ENCODE data around the gene TOX2.

The TOX2 gene

DNA sequence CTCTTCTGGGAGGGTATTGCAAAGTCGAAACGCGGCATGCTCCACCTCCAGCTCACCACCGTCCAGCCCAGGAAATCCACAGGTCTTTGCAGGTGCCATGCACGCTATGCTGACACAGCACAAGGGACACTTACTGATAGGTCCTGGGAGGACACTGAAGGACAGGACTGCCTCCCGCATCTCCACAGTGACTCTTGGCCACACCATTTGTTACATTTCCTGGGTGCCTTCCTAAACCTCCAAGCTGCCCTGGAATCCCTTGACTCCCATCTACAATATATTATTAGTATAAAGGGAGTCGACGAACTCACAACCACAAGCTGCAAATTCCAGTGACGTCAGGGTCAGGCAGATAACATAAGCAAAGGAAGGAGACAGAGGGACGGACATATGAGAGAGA is 165.4 kb downstream of the TOX2 start:
- DNase-seq (ENCODE audit: low read depth) = no peak

DNA sequence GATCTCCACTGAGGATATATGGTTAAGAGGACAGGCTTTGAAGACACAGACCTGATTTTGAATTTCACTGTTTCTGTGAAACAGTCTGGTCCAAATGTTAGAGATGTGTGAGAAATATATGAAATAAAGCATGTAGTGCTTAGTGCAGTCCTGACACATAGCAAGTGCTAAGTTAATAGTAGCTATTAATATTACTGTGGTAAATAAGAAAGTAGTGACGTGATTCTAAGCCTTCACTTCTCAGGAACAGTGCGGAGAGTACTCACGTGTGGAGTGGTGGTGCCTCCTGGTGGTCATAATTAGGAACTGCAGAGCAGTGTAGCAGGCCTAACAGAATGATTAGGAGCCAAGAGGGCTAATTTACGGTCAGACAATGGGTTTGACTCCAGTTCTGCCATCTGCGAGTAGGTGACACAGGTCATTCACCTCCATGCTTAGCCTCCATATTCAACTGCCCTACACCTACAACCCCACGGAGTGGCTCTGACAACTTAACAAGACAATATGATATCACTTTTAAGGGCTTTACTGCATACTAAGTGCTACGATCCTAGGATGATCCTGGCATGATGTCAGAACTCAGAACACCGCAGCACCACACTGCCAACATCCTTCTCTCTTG is 166.1 kb downstream of the TOX2 start:
- DNase-seq (ENCODE audit: low read depth) = peak; percentile 71

- no peak for DNase-seq (ENCODE audit: low read depth)
Measured at GRCh38 chr20:44081476-44081875, 166.8 kb downstream of the TOX2 start.

DNA sequence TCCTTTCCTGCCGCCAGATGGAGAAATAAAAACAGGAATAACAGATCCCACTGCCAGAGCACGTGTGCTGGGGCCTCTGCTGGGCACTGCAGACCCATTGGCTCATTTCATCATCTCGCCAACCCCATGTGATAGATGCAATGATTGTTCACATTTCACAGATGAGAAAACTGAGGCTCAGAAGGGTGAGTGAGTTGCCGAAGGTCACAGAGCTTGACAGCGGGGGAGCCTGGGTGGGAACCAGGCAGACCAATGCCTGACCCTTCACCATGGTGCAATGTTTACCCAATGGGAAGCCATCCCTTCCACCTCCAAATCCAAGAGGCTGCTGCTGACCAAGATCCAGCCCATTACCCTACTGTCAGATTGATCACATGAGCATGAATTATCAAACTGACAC is 167.2 kb downstream of the TOX2 start:
- no peak for DNase-seq (ENCODE audit: low read depth)

GRCh38 chr20:44083220-44083933 is 168.7 kb downstream of the TOX2 start:
- DNase-seq (ENCODE audit: low read depth) = no peak

DNA sequence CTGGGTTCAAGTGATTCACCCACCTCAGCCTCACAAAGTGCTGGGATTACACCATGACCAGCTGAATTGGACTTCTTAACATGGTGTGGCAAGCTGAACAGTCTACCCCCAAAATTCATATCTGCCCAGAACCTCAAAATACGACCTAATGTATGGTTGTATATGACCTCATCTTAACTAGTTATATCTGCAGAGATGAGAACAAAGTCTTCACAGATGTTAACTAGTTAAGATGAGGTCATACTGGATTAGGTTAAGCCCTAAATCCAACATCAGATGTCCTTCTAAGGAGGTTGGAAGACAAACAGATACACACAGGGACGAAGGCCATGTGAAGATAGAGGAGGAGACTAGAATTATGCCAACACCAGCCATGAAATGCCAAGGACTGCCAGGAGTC is 169.8 kb downstream of the TOX2 start:
- no peak for DNase-seq (ENCODE audit: low read depth)

- DNase-seq (ENCODE audit: low read depth) = no peak
Measured at GRCh38 chr20:44084891-44085290, 170.2 kb downstream of the TOX2 start.

DNA sequence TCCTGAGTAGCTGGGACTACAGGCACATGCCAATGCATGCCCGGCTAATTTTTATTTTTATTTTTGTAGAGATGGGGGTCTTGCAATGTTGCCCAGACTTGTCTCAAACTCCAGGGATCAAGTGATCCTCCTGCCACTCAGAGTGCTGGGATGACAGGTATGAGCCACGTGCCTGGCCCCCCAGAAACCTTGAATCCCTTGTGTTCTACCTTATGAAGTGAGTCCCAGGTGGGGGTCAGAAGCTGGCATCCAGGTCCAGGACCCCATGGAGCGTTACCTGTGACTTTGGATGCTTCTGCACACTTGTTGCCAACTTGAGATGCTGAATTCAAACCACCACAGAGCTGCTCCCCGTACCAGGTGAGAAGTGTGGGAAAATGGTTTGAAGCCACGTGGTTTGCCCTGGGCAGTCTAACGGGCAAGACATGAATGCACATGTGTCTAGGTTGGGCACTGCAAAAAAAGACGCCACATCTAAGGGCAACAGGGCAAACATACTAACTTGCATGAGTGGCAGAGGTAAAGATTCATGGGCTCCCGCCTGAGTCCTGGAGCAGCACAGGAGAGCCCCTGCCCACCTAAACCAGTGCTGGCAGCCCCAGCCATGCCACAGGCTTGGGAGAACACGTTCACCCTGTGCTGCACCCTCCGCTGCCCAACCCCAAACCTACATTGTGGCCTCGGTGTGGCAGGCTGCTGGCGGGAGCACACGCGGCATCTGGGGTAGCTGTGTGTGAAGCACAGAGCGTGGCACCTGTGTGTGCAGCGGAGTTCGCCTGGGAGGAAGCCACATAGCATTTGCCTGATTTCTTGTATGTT is 171.2 kb downstream of the TOX2 start:
- DNase-seq (ENCODE audit: low read depth) = no peak

DNA sequence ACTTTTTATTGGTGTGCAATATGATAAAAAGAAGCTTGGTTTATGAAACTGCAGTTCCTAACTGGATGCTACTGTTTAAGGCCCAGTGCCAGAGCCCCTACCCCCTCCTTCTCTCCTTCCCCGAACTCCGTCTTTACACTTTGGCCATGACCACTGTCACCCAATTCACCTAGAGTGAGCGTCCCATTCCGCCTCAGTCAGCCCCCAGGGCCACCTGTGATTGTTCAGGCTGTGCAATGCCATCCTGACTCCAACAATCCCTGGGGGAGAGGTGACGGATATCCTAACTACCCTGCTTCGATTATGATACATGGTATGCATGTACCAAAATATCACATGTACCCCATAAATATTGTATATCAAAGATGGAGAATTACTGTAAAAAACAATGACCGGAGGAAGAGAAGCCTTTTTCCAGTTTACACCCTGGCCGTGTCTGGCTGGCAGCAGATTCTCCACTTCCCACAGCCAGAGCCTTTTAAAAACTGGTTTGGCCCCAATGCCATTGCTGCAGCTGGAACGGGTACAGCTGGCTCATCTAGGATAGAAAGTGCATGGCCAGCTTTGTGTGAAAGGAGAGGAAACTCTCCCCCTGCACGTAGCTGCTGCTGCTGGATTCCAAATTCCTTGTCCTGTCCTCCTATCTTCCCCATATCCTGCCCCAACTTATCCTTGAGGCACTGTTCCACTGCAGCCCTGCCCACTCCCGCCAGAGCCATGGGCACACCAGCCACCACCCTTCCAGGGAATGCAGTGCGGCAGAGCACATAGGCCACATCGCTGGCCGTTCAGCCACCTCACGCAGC is 172.6 kb downstream of the TOX2 start:
- no peak for DNase-seq (ENCODE audit: low read depth)

GRCh38 chr20:44087857-44088120 is 173.1 kb downstream of the TOX2 start:
- no peak for DNase-seq (ENCODE audit: low read depth)

DNA sequence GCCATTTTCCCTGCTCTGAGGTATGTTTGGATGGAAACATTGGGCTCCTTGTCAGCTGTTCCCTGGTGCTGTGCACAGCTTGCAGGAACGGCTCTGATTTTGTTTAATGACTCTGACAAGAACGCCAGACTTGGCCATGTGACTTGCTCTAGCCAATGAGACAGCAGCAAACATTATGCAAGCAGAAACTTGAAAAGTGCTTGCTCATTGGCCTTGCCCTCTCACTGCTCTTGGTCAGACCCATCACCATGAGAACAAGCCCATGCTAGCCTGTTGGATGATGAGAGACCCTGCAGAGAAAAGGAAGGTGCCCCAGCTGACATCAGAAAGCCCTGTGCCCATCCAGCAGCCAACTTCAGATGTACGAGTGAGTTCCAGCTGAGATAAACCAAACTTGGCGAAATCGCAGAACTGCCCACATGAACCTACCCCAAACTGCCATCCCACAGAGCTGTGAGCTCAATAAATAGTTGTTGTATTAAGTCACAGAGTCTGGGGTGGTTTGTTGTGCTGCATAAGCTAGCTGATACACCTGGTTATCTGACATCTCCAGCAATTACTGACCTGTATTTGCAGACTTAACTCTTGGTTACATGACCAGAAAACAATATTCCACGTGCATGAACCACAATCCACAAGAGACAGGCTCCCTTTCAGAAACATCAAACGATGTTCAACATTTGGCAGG is 175.5 kb downstream of the TOX2 start:
- DNase-seq (ENCODE audit: low read depth) = no peak

- no peak for DNase-seq (ENCODE audit: low read depth)
Measured at GRCh38 chr20:44091026-44091425, 176.4 kb downstream of the TOX2 start.

DNA sequence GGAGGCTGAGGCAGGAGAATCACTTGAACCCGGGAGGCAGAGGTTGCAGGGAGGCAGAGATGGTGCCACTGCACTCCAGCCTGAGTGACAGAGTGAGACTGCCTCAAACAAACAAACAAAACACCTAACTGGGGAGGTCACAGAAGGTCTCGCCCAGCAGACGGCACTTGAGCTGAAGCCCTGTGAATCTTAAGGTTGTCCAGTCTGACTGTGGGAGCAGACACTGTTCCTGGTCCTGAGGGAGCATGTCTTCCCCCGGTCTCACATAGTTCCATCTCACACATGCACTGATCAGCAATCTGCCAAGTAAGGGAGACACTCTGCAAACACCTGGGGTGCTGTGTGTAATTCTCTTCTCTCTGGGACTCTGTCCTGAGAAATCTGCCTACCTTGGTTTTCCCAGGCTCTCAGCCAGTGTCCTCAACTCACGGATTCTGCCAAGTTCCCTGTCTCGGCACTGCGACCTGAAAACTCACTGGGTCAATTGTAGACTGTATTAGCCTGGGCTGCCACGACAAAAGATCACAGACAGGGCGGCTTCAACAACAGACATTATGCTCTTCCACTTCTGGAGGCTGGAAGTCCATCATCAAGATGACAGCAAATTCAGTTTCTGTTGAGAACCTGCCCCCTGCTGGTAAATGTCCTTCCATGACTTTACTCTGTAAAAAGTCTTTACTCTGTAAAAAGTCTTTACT is 178.0 kb downstream of the TOX2 start:
- DNase-seq (ENCODE audit: low read depth) = no peak

DNA sequence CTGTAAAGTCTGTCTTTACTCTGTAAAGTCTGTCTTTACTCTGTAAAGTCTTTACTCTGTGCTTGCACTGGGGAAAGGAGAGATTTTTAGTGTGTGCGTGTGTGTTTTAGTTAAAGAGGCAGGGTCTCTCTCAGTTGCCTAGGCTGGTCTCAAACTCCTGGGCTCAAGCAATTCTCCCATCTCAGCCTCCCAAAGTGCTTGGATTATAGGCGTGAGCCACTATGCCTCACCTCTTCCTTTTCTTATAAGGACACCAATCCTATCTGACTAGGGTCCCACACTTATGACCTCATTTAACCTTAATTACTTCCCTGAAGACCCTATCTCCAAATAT is 178.6 kb downstream of the TOX2 start:
- no peak for DNase-seq (ENCODE audit: low read depth)

DNA sequence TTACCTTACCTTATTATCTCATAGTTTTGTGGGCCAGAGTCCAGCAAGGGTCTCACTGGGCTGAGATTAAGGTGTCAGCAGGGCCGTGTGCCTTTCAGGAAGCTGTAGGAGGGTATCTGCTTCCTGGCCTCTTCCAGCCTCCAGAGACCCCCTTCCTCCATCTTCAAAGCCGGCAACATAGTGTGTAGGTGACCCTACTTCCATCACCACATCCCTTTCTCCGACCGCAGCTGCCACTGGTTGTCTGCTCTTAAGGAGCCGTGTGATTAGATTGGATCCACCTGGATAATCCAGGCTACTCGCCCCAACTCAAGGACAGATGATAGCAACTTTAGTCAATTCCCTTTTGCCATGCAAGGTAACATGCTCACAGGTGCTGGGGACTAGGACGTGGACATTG is 181.2 kb downstream of the TOX2 start:
- no peak for DNase-seq (ENCODE audit: low read depth)

DNA sequence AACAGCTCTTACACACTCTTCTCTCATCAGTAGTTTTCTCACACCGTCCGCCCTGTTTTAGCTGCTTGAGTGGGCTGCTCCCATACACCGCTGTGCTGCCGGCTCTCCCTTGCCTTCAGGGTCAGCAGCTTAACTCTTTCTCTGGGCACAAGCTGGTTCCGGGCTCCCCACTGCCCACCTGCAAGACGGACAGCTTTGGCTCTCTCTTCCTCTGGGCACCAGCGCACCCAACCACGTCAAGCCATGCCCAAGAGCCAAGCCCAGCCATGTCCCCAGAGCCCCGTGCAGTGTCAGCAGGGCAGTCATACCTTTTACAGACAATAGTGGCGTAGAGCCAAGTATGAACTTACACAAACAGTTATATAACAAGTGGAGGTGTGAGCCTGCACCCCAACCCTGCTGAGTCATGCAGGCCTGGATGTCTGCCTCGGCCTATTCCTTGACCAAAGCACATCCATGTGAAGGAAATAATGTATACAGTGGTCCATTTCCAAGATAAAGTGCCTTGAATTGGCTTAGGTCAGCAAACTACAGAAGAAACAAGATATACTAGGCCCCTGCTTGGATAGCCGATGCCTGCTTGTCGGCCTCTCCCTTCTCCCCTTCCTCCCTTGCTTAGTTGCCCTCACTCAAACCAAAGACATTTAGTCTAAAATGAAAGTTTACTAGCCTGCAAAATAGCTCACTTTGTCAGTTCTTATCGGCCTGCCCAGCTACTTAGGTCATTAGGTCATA is 183.0 kb downstream of the TOX2 start:
- no peak for DNase-seq (ENCODE audit: low read depth)

GRCh38 chr20:44098256-44098630 is 183.6 kb downstream of the TOX2 start:
- no peak for DNase-seq (ENCODE audit: low read depth)

GRCh38 chr20:44098657-44099056 is 184.0 kb downstream of the TOX2 start:
- no peak for DNase-seq (ENCODE audit: low read depth)

- DNase-seq (ENCODE audit: low read depth) = no peak
Measured at GRCh38 chr20:44099832-44100231, 185.2 kb downstream of the TOX2 start.

DNA sequence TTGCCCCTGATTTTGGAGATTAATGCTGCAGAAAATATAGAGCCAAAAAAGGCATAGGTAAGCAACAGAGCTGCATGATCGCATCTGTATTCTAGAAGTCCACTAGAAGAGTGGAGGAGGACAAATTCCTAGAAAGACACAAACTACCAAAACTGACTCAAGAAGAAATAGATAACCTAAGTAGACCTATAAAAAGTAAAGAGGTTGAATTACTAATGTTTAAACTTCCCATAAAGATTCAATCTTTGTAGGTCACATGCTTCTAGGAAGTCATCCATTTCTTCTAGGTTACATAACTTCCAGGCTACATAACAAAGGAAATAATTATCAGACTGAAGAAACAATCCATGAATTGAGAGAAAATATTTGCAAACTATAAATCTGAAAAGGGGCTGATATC is 187.9 kb downstream of the TOX2 start:
- DNase-seq (ENCODE audit: low read depth) = no peak

Measured in stimulated activated CD4-positive, alpha-beta T cell treated with anti-CD3 and anti-CD28 coated beads, Interleukin-2, amount 100 ng/mL, for 4 hours (primary cell).